Lower lobe of right lung (tissue), 2 donors: ENCODE data around the gene SART3. TPM values are rescaled to one million over a fixed set of nuclear protein-coding genes. Genes with fewer than 3 reads are reported as not detected.

Source experiments
- ATAC-seq, 2 donors: fragments of 200-7000 bp; cut with Tn5 transposase; one replicate each; pipeline ENCODE4 v1.9.1; 2020 to 2022; ENCODE audit warnings: mild to moderate bottlenecking in 2 of 2, moderate library complexity in 2 of 2
- DNase-seq: peaks from one replicate; pipeline ENCODE4 v3.0.0-alpha.2; 2020
- H3K27ac ChIP-seq: fragments of 200-600 bp; one replicate; pipeline ENCODE4 v1.8.0; 2022
- H3K27me3 ChIP-seq: fragments of 200-600 bp; one replicate; pipeline ENCODE4 v1.8.0; 2022; ENCODE audit warnings: low read depth
- H3K36me3 ChIP-seq: fragments of 200-600 bp; one replicate; pipeline ENCODE4 v1.8.0; 2022; ENCODE audit warnings: mild to moderate bottlenecking
- H3K4me1 ChIP-seq: fragments of 200-600 bp; one replicate; pipeline ENCODE4 v1.8.0; 2022
- H3K4me3 ChIP-seq: fragments of 200-600 bp; one replicate; pipeline ENCODE4 v1.8.0; 2022; ENCODE audit warnings: mild to moderate bottlenecking
- H3K9me3 ChIP-seq: fragments of 200-600 bp; one replicate; pipeline ENCODE4 v1.8.0; 2022
- CTCF ChIP-seq: fragments of 200-600 bp; IDR thresholded peaks from one replicate; pipeline ENCODE4 v1.8.0; 2022; ENCODE audit warnings: antibody characterized with exemption, mild to moderate bottlenecking
- intact Hi-C: fragments of 100-400 bp; cut with DNase I; formaldehyde crosslinking; loops from one replicate; pipeline ENCODE4 v1.11.0; 2022
- total RNA-seq: library from RNA; stranded (reverse); fragmentation: NEBNext Ultra II Directional; extraction: Animal tissue kit (Norgen Biotek cat#: 25700); gene quantifications from one replicate; pipeline ENCODE4 v1.2.1, GENCODE V29; 2021
- donor health status: DM: no; HTN: yes; CAD: no; lungs with severe emphysema.

SART3 gene
- total RNA-seq, 1 donor from 2014 or later: 42.8 TPM

- Histone ChIP-seq H3K4me1 (no peaks in the 10 kb centered on the region), H3K27ac (no peak overlapping the region), H3K27me3 (peaks cover 3% of the 10 kb centered on the region), H3K9me3 (peaks cover 13% of the 10 kb centered on the region), H3K36me3 (no peaks in the 10 kb centered on the region), H3K4me3 (no peak overlapping the region)
- ATAC-seq: no peak
- intact Hi-C loops: no loop called here
- TF ChIP-seq CTCF: no peak
- no peak for DNase-seq
Observed at GRCh38 chr12:108505129-108505528, 55.8 kb downstream of the SART3 start.

- Histone ChIP-seq H3K27me3 (peaks cover 7% of the 10 kb centered on the region), H3K27ac (no peak overlapping the region), H3K36me3 (no peaks in the 10 kb centered on the region), H3K4me1 (no peaks in the 10 kb centered on the region), H3K4me3 (no peak overlapping the region), H3K9me3 (peaks cover 13% of the 10 kb centered on the region)
- TF ChIP-seq CTCF: no peak
- intact Hi-C loops: no loop called here
- DNase-seq (no peak), ATAC-seq (no peak)
Observed at GRCh38 chr12:108502922-108503321, 58.1 kb downstream of the SART3 start.

GRCh38 chr12:108498136-108498535, 62.8 kb downstream of the SART3 start:
- intact Hi-C loops: no loop called here
- peaks cover 8% of the 10 kb centered on the region for H3K9me3 ChIP-seq
- no peak for ATAC-seq

GRCh38 chr12:108495823-108496579, 65.0 kb downstream of the SART3 start:
- no peak for TF ChIP-seq CTCF
- Histone ChIP-seq H3K9me3 (no peaks in the 10 kb centered on the region), H3K4me3 (no peak overlapping the region), H3K27me3 (peaks cover 17% of the 10 kb centered on the region), H3K27ac (no peak overlapping the region), H3K4me1 (no peaks in the 10 kb centered on the region), H3K36me3 (no peaks in the 10 kb centered on the region)
- DNase-seq: no peak
- no peak for ATAC-seq
- intact Hi-C loops: no loop called here

More at GRCh38 chr12:108498136-108498535, 62.8 kb downstream of the SART3 start:
- DNase-seq: no peak
- no peaks in the 10 kb centered on the region for H3K4me1 ChIP-seq
- H3K27ac ChIP-seq: no peak overlapping the region
- H3K4me3 ChIP-seq: no peak overlapping the region
- TF ChIP-seq CTCF: no peak
- peaks cover 18% of the 10 kb centered on the region for H3K27me3 ChIP-seq
- H3K36me3 ChIP-seq: no peaks in the 10 kb centered on the region

- peak; percentile 56 for TF ChIP-seq CTCF
- H3K4me3 ChIP-seq: no peak overlapping the region
- no peak overlapping the region for H3K27ac ChIP-seq
- peaks cover 17% of the 10 kb centered on the region for H3K27me3 ChIP-seq
- ATAC-seq: peak in 1 of 2 donors; percentile 32
- no peaks in the 10 kb centered on the region for H3K9me3 ChIP-seq
- no peaks in the 10 kb centered on the region for H3K4me1 ChIP-seq
- DNase-seq: no peak
- intact Hi-C loops: no loop called here
- no peaks in the 10 kb centered on the region for H3K36me3 ChIP-seq
Observed at GRCh38 chr12:108495054-108495453, 65.9 kb downstream of the SART3 start.
